Tibial nerve (tissue), 4 donors: ENCODE results near the gene NELL2. TPM values are rescaled to one million over a fixed set of nuclear protein-coding genes. Genes with fewer than 3 reads are reported as not detected.

Experiments
- DNase-seq, 2 donors: peaks; one replicate each; pipeline ENCODE4 v3.0.0-alpha.2; 2019; ENCODE audit warnings: low spot score in 2 of 2
- H3K27ac ChIP-seq, 4 donors: fragments of 200-600 bp; sonication (generic) in 3 of 4; one replicate each; pipeline ENCODE4 v1.5.1; 2017 to 2019; ENCODE audit warnings: mild to moderate bottlenecking in 1 of 4
- H3K27me3 ChIP-seq, 2 donors: fragments of 200-600 bp; sonication (generic) in 1 of 2; one replicate each; pipeline versions ENCODE4 v1.5.1 to v1.6.0; 2017 to 2019
- H3K36me3 ChIP-seq, 3 donors: fragments of 200-600 bp; sonication (generic); one replicate each; pipeline ENCODE4 v1.5.1; 2018 to 2019
- H3K4me1 ChIP-seq, 4 donors: fragments of 200-600 bp; sonication (generic) in 3 of 4; one replicate each; pipeline ENCODE4 v1.5.1; 2017 to 2019
- H3K4me3 ChIP-seq, 4 donors: fragments of 200-600 bp; sonication (generic) in 3 of 4; one replicate each; pipeline ENCODE4 v1.5.1; 2017 to 2019; ENCODE audit warnings: mild to moderate bottlenecking in 1 of 4, moderate library complexity in 1 of 4
- H3K9me3 ChIP-seq, 4 donors: fragments of 200-600 bp; sonication (generic) in 3 of 4; one replicate each; pipeline ENCODE4 v1.5.1; 2017 to 2019
- EP300 ChIP-seq, 2 donors: sonication (generic); formaldehyde crosslinking; IDR thresholded peaks; one replicate each; pipeline ENCODE4 v1.6.1; 2017; ENCODE audit warnings: antibody characterized with exemption in 2 of 2, mild to moderate bottlenecking in 1 of 2
- POLR2A ChIP-seq, 2 donors: fragments of 450-650 bp; IDR thresholded peaks; one replicate each; pipeline ENCODE4 v1.6.1; 2017; ENCODE audit warnings: antibody characterized with exemption in 2 of 2, mild to moderate bottlenecking in 2 of 2, moderate library complexity in 2 of 2
- WGBS, 2 donors: methylation state at CpG; one replicate each; pipeline ENCODE4 v1.1.5; 2018; 5-methylcytosine and 5-hydroxymethylcytosine counted together
- total RNA-seq, 4 donors: library from RNA; depleted of rRNA; stranded (reverse); fragments of >200 nt; gene quantifications; one replicate each; pipeline ENCODE4 v1.1.0, GENCODE V29; 2016
- TF ChIP-seq, protein P1 (sequence below), 5 experiments: fragments of 200-600 bp in 3 of 5; fragments of 450-650 bp in 2 of 5; sonication (generic) in 3 of 5; IDR thresholded peaks; one replicate each; pipeline ENCODE4 v1.5.1; 2016 to 2019; ENCODE audit warnings: antibody characterized with exemption in 5 of 5, mild to moderate bottlenecking in 3 of 5, moderate library complexity in 2 of 5

NELL2 gene
- total RNA-seq, 4 donors from 2014 or later, result 0.22 to 0.90 (median 0.63) TPM; not detected in 1

DNA sequence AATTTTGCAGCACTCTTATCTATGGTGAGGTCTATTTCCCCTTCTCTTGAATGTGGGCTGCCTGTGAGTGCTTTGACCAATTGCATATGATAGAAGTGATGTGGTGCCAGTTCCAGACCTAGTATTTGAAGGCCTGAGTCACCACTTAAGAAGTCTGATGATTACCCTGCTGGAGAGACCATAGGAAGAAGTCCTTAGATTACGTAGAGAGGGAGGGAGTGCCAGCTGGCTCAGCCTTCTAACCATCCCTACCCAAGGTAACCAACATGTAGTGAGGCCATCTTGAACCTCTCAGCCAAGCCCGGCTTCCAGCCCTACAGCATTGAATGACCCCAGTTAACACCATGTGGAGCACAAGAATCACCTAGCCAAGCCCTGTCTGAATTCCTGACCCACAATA is 166.9 kb downstream of the NELL2 start:
- H3K36me3 ChIP-seq, result no peaks in the 10 kb centered on the region
- H3K4me3 ChIP-seq, result no peak overlapping the region
- 73 to 94% methylated on average over 2 of the region's 2 CpGs for WGBS, 2 donors
- H3K4me1 ChIP-seq, result no peaks in the 10 kb centered on the region
- TF ChIP-seq POLR2A (IDR thresholded peaks at IDR 0.05), result no peak
- no peak overlapping the region for H3K27ac ChIP-seq
- no peaks in the 10 kb centered on the region for H3K27me3 ChIP-seq
- no peak for DNase-seq
- H3K9me3 ChIP-seq, result no peaks in the 10 kb centered on the region

DNA sequence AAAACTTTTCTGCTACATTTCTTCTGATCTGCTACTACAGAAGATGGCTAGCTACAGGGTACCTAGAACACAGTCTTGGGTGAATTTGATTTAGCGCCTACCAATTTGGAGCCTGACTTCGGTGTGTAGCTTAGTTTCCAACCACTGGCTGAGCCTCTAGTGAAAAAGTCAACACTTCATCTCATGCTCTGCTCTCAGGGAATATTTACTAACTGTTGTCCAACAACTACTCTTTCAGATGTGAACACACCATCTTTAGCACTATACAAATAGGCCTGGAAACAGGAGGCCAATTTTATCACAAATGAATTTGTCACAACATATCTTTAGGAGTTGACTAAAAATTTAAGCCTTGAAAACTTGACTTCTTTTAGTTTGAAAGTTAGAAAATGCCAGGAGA is 167.9 kb downstream of the NELL2 start:
- Histone ChIP-seq H3K9me3 (no peaks in the 10 kb centered on the region), H3K4me1 (no peaks in the 10 kb centered on the region), H3K27ac (no peak overlapping the region), H3K27me3 (no peaks in the 10 kb centered on the region), H3K36me3 (no peaks in the 10 kb centered on the region), H3K4me3 (no peak overlapping the region)
- DNase-seq, result no peak
- 90 to 98% methylated on average over 2 of the region's 2 CpGs for WGBS, 2 donors
- TF ChIP-seq EP300 (IDR thresholded peaks at IDR 0.05) (no peak), POLR2A (IDR thresholded peaks at IDR 0.05) (no peak)
- TF ChIP-seq, protein P1, sequence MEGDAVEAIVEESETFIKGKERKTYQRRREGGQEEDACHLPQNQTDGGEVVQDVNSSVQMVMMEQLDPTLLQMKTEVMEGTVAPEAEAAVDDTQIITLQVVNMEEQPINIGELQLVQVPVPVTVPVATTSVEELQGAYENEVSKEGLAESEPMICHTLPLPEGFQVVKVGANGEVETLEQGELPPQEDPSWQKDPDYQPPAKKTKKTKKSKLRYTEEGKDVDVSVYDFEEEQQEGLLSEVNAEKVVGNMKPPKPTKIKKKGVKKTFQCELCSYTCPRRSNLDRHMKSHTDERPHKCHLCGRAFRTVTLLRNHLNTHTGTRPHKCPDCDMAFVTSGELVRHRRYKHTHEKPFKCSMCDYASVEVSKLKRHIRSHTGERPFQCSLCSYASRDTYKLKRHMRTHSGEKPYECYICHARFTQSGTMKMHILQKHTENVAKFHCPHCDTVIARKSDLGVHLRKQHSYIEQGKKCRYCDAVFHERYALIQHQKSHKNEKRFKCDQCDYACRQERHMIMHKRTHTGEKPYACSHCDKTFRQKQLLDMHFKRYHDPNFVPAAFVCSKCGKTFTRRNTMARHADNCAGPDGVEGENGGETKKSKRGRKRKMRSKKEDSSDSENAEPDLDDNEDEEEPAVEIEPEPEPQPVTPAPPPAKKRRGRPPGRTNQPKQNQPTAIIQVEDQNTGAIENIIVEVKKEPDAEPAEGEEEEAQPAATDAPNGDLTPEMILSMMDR (IDR thresholded peaks at IDR 0.05), result no peak

DNA sequence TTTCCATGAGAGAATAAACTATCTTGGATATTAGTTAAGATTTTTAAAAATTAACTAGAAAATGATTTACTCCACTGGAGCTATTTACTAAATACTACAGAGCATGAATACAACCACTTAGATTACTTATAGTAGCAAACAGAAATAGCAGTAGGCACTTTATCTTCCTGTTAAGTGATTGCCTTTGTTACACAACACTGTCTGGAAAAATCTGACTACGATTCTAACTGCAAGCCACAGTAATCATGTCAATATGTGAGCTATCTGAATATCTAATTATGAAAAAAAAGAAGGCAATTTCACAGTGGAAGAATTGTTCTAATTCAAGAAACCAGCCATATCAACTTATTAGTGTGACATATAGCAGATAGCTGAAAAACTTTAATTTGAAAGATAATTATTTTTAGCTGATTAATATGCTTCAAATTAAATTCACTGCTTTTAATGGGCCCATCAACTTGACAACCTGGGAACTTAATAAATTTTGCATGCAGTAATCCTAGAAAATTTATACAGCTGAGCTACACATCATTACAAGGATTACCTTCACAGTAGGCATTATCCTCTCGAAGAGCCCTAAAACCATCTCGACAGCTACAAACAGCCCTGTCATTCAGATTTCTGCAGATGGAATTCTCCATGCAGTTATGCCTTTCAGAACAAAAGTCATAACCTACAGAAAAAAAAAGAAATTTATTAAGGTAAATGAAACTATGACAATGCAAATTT is 172.8 kb downstream of the NELL2 start:
- no peak for DNase-seq
- Histone ChIP-seq H3K36me3 (no peaks in the 10 kb centered on the region), H3K27me3 (no peaks in the 10 kb centered on the region), H3K27ac (no peak overlapping the region), H3K9me3 (no peaks in the 10 kb centered on the region), H3K4me1 (no peaks in the 10 kb centered on the region), H3K4me3 (no peak overlapping the region)
- WGBS, 2 donors, result 48 to 55% methylated on average over 3 of the region's 3 CpGs
- no peak for TF ChIP-seq EP300 (IDR thresholded peaks at IDR 0.05)
- TF ChIP-seq, protein P1 (IDR thresholded peaks at IDR 0.05), result no peak
- TF ChIP-seq POLR2A (IDR thresholded peaks at IDR 0.05), result no peak

DNA sequence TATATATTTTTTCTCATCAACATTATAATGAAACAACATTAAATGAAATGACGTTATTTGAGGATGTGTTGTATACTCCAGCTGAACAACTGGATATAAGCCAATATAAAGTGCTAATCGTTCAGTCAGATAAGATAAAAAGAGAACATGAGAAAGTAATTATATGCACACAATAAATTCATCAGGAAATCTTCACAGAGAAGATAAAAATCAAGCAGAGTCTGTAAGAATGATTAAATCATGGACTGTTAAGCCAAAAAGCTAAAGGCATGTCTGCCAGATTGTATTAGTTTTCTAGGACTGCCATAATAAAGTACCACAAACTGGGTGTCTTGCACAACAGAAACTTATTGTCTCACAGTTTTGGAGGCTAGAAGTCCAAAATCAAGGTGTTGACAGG is 178.6 kb downstream of the NELL2 start:
- TF ChIP-seq EP300 (IDR thresholded peaks at IDR 0.05), result no peak
- TF ChIP-seq POLR2A (IDR thresholded peaks at IDR 0.05), result no peak
- TF ChIP-seq, protein P1 (IDR thresholded peaks at IDR 0.05), result no peak
- H3K27ac ChIP-seq, result no peak overlapping the region
- DNase-seq, result no peak
- no peaks in the 10 kb centered on the region for H3K27me3 ChIP-seq
- no peaks in the 10 kb centered on the region for H3K9me3 ChIP-seq
- WGBS, 2 donors, result 51 to 54% methylated on average over 2 of the region's 2 CpGs
- H3K36me3 ChIP-seq, result no peaks in the 10 kb centered on the region
- no peaks in the 10 kb centered on the region for H3K4me1 ChIP-seq
- no peak overlapping the region for H3K4me3 ChIP-seq

DNA sequence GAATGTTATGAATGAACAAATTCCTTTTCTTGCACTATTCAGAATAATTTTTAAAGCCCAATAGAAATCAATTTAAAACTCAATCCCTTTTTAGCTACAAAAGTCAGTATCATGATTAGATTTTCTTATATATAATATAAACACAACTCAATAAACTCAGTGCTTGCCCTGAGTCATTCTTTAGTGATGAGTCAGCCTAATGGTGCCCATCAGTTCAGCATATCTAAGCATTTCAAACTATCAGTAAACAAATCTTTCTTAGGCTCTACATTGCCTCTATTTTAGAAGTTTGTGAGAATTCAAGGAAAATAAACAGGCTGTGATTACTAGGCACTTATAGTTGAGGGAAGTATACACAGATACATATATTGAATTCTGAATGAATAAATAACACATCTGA is 179.6 kb downstream of the NELL2 start:
- Histone ChIP-seq H3K36me3 (no peaks in the 10 kb centered on the region), H3K27me3 (no peaks in the 10 kb centered on the region), H3K9me3 (no peaks in the 10 kb centered on the region), H3K4me3 (no peak overlapping the region), H3K4me1 (no peaks in the 10 kb centered on the region), H3K27ac (no peak overlapping the region)
- no peak for TF ChIP-seq POLR2A (IDR thresholded peaks at IDR 0.05)
- TF ChIP-seq, protein P1 (IDR thresholded peaks at IDR 0.05), result no peak
- no peak for TF ChIP-seq EP300 (IDR thresholded peaks at IDR 0.05)
- DNase-seq, result no peak
